ENCODE data around the gene EIF4A3. TPM values are rescaled to one million over a fixed set of nuclear protein-coding genes. Genes with fewer than 3 reads are reported as not detected.
"Not testable (repeated sequence)": the region's sequence is repeated elsewhere in the genome, so short reads cannot be mapped to it uniquely, and the experiment has no call there.

The EIF4A3 gene
- polyA plus RNA-seq, 1 of the 3 experiments (the other 2 are of a cell fraction) = 335 TPM

- DNase-seq = peak; percentile 52
- H3K9ac ChIP-seq = no peak overlapping the region
- no peak overlapping the region for H2AFZ ChIP-seq (ENCODE audit: low read depth)
- H3K27ac ChIP-seq (ENCODE audit: low read depth in 2 of 2, low read length in 1 of 2) = no peak overlapping the region
- H4K20me1 ChIP-seq (ENCODE audit: insufficient read depth) = no peaks in the 10 kb centered on the region
- POLR2A ChIA-PET = interaction anchor here (1.7 kb wide), 1 partner anchor 59 kb away, joined by 3 read pairs; the partner anchor contains the start of gene SGSH
- peaks cover 0 to 14% of the 10 kb centered on the region in 2 experiments; a peak in 1 of 4 replicates for H3K4me1 ChIP-seq (ENCODE audit: control insufficient read depth in 1 of 2, insufficient read depth in 2 of 2, low read depth in 1 of 2, low read length in 1 of 2)
- no peaks in the 10 kb centered on the region for H3F3A ChIP-seq (replicated peaks; ENCODE audit: insufficient read depth)
- CTCF ChIA-PET = interaction anchor here (0.7 kb wide), 1 partner anchor 9 kb away, joined by 3 read pairs; no protein-coding TSS in a partner anchor
- H3K36me3 ChIP-seq (replicated peaks in 1 of 2; ENCODE audit: control insufficient read depth in 1 of 2, insufficient read depth in 2 of 2, low read length in 1 of 2) = no peaks in the 10 kb centered on the region
- H3K27me3 ChIP-seq (ENCODE audit: insufficient read depth) = no peaks in the 10 kb centered on the region
- no peak overlapping the region for H3K4me3 ChIP-seq (ENCODE audit: low read depth in 2 of 2, low read length in 1 of 2)
- WGBS (ENCODE audit: low lambda C conversion rate) = 58% methylated on average over 3 of the region's 3 CpGs
- H3K4me2 ChIP-seq = no peak overlapping the region
- H3K79me2 ChIP-seq (ENCODE audit: insufficient read depth) = no peaks in the 10 kb centered on the region
- H3K9me3 ChIP-seq = no peaks in the 10 kb centered on the region
- H3K9me2 ChIP-seq = no peaks in the 10 kb centered on the region
- TF ChIP-seq RAD21 (IDR thresholded peaks at IDR 0.05; ENCODE audit: low read length) (no peak), CHD2 (IDR thresholded peaks at IDR 0.05; ENCODE audit: low read length, partially characterized antibody) (peak; percentile 38)
Measured at GRCh38 chr17:80160536-80160935, 13.6 kb upstream of the EIF4A3 start.

GRCh38 chr17:80158846-80159245 is 11.9 kb upstream of the EIF4A3 start:
- no peaks in the 10 kb centered on the region for H3F3A ChIP-seq (replicated peaks; ENCODE audit: insufficient read depth)
- no peaks in the 10 kb centered on the region for H3K9me2 ChIP-seq
- DNase-seq = no peak
- WGBS (ENCODE audit: low lambda C conversion rate) = 76% methylated on average over 2 of the region's 2 CpGs
- no peak for TF ChIP-seq NRF1 (IDR thresholded peaks at IDR 0.05; ENCODE audit: low read depth, low read length)
- no peak for TF ChIP-seq FOSL2 (IDR thresholded peaks at IDR 0.05; ENCODE audit: borderline replicate concordance, low read depth)
- TF ChIP-seq SIN3A (IDR thresholded peaks at IDR 0.05; ENCODE audit: borderline replicate concordance, low read depth, low read length) = no peak
- no peaks in the 10 kb centered on the region for H4K20me1 ChIP-seq (ENCODE audit: insufficient read depth)
- CTCF ChIA-PET = interaction anchor here (1.2 to 1.4 kb wide), 2 partner anchors 9 to 57 kb away, joined by 4 read pairs; partner anchors contain the start of gene GAA
- H3K4me2 ChIP-seq = no peak overlapping the region
- H3K4me3 ChIP-seq (ENCODE audit: low read depth in 2 of 2, low read length in 1 of 2) = no peak overlapping the region
- no peaks in the 10 kb centered on the region for H3K79me2 ChIP-seq (ENCODE audit: insufficient read depth)
- H3K4me1 ChIP-seq (ENCODE audit: control insufficient read depth in 1 of 2, insufficient read depth in 2 of 2, low read depth in 1 of 2, low read length in 1 of 2) = peaks cover 0 to 14% of the 10 kb centered on the region in 2 experiments; a peak in 1 of 4 replicates
- H3K36me3 ChIP-seq (replicated peaks in 1 of 2; ENCODE audit: control insufficient read depth in 1 of 2, insufficient read depth in 2 of 2, low read length in 1 of 2) = no peaks in the 10 kb centered on the region
- no peaks in the 10 kb centered on the region for H3K27me3 ChIP-seq (ENCODE audit: insufficient read depth)
- POLR2A ChIA-PET = interaction anchor here (0.6 to 1.7 kb wide), 2 partner anchors 61 to 62 kb away, joined by 3 read pairs; partner anchors contain the start of gene SGSH
- no peaks in the 10 kb centered on the region for H3K9me3 ChIP-seq
- no peak overlapping the region for H3K9ac ChIP-seq
- no peak overlapping the region for H3K27ac ChIP-seq (ENCODE audit: low read depth in 2 of 2, low read length in 1 of 2)
- no peak overlapping the region for H2AFZ ChIP-seq (ENCODE audit: low read depth)

GRCh38 chr17:80155600-80155999 is 8.7 kb upstream of the EIF4A3 start:
- H3K4me3 ChIP-seq (ENCODE audit: low read depth in 2 of 2, low read length in 1 of 2); H3K9me2 ChIP-seq; H3K36me3 ChIP-seq (replicated peaks in 1 of 2; ENCODE audit: control insufficient read depth in 1 of 2, insufficient read depth in 2 of 2, low read length in 1 of 2); H3F3A ChIP-seq (replicated peaks; ENCODE audit: insufficient read depth); POLR2A ChIA-PET; CTCF ChIA-PET; H3K79me2 ChIP-seq (ENCODE audit: insufficient read depth); H3K9me3 ChIP-seq; H4K20me1 ChIP-seq (ENCODE audit: insufficient read depth); H3K27me3 ChIP-seq (ENCODE audit: insufficient read depth); H3K9ac ChIP-seq; H3K4me1 ChIP-seq (ENCODE audit: control insufficient read depth in 1 of 2, insufficient read depth in 2 of 2, low read depth in 1 of 2, low read length in 1 of 2); H2AFZ ChIP-seq (ENCODE audit: low read depth); H3K27ac ChIP-seq (ENCODE audit: low read depth in 2 of 2, low read length in 1 of 2); H3K4me2 ChIP-seq; DNase-seq: not testable (repeated sequence)
- WGBS (ENCODE audit: low lambda C conversion rate) = 14% methylated on average over 2 of the region's 2 CpGs
- 0 out of 4 replicates have a peak, but pooled peaks of 1 of the 2 experiments have one; percentile 7 for TF ChIP-seq EP300 (IDR thresholded peaks at IDR 0.05; ENCODE audit: borderline replicate concordance in 1 of 2, low read depth in 1 of 2, low read length in 1 of 2)
